GM12801 (cell line): ENCODE data around the gene C1orf159.

Experiments
- CTCF ChIP-seq: IDR thresholded peaks from one replicate; pipeline ENCODE4 v1.5.1; 2011; ENCODE audit warnings: control low read depth; ENCODE audit not compliant: insufficient read length; ENCODE audit errors: extremely low read depth

The C1orf159 gene

GRCh38 chr1:1043411-1043810, 72.5 kb downstream of the C1orf159 start:
- no peak for TF ChIP-seq CTCF

GRCh38 chr1:1042835-1043234, 73.1 kb downstream of the C1orf159 start:
- no peak for TF ChIP-seq CTCF

GRCh38 chr1:1041873-1042272, 74.0 kb downstream of the C1orf159 start:
- TF ChIP-seq CTCF, result no peak

GRCh38 chr1:1041092-1041523, 74.8 kb downstream of the C1orf159 start:
- TF ChIP-seq CTCF, result no peak

- no peak for TF ChIP-seq CTCF
Observed at GRCh38 chr1:1040004-1040991, 75.6 kb downstream of the C1orf159 start.

- TF ChIP-seq CTCF, result no peak
Observed at GRCh38 chr1:1039145-1039910, 76.6 kb downstream of the C1orf159 start.

- no peak for TF ChIP-seq CTCF
Observed at GRCh38 chr1:1038694-1039093, 77.2 kb downstream of the C1orf159 start.
